Esophagus muscularis mucosa (tissue), 4 donors: ENCODE results near the gene ZNF467. TPM values are rescaled to one million over a fixed set of nuclear protein-coding genes. Genes with fewer than 3 reads are reported as not detected.

Experiments
- DNase-seq: peaks from one replicate; pipeline ENCODE4 v3.0.0-alpha.2; 2017; ENCODE audit errors: extremely low spot score
- H3K27ac ChIP-seq, 4 donors: fragments of 200-600 bp; sonication (generic); replicated peaks in 1 of 4; 1 replicate in 3 of 4; 2 replicates in 1 of 4; pipeline ENCODE4 v1.5.1; 2016 to 2019; ENCODE audit warnings: mild to moderate bottlenecking in 1 of 4
- H3K27me3 ChIP-seq, 4 donors: fragments of 200-600 bp; sonication (generic); one replicate each; pipeline versions ENCODE4 v1.5.1 to v1.6.0; 2016 to 2019
- H3K36me3 ChIP-seq, 4 donors: fragments of 200-600 bp; sonication (generic); one replicate each; pipeline ENCODE4 v1.5.1; 2016 to 2019
- H3K4me1 ChIP-seq, 4 donors: fragments of 200-600 bp; sonication (generic); one replicate each; pipeline ENCODE4 v1.5.1; 2016 to 2019
- H3K4me3 ChIP-seq, 4 donors: fragments of 200-600 bp; sonication (generic); 1 replicate in 2 of 4; 2 replicates in 2 of 4; pipeline ENCODE4 v1.5.1; 2016 to 2019; ENCODE audit warnings: mild to moderate bottlenecking in 4 of 4, moderate library complexity in 1 of 4
- H3K9me3 ChIP-seq, 4 donors: fragments of 200-600 bp; sonication (generic); 1 replicate in 3 of 4; 2 replicates in 1 of 4; pipeline ENCODE4 v1.5.1; 2016 to 2019
- EP300 ChIP-seq: sonication (generic); formaldehyde crosslinking; IDR thresholded peaks from one replicate; pipeline ENCODE4 v1.6.1; 2017; ENCODE audit warnings: antibody characterized with exemption
- POLR2A ChIP-seq: fragments of 450-650 bp; IDR thresholded peaks from one replicate; pipeline ENCODE4 v1.6.1; 2017; ENCODE audit warnings: antibody characterized with exemption, moderate library complexity, mild to moderate bottlenecking, low read depth
- POLR2AphosphoS5 ChIP-seq, 2 donors: sonication (generic); formaldehyde crosslinking; IDR thresholded peaks; one replicate each; pipeline ENCODE4 v1.6.1; 2017; ENCODE audit warnings: antibody characterized with exemption in 2 of 2
- WGBS: methylation state at CpG from one replicate; pipeline ENCODE4 v1.1.5; 2018; 5-methylcytosine and 5-hydroxymethylcytosine counted together
- intact Hi-C: fragments of 100-400 bp; cut with DNase I; formaldehyde crosslinking; loops from one replicate; pipeline ENCODE4 v1.15.1; 2023
- total RNA-seq, 4 donors: library from RNA; depleted of rRNA; stranded (reverse); fragments of >200 nt; gene quantifications; one replicate each; pipeline versions ENCODE4 v1.1.0 to v1.2.1, GENCODE V29; 2016
- TF ChIP-seq, protein P1 (sequence below), 3 experiments: fragments of 200-600 bp in 2 of 3; fragments of 450-650 bp in 1 of 3; sonication (generic) in 2 of 3; IDR thresholded peaks; one replicate each; pipeline ENCODE4 v1.5.1; 2017 to 2019; ENCODE audit warnings: antibody characterized with exemption in 3 of 3, mild to moderate bottlenecking in 2 of 3, moderate library complexity in 1 of 3

Gene ZNF467
- total RNA-seq, 4 donors from 2014 or later, result 10.3 to 12.4 (median 11.0) TPM

- no peak for DNase-seq
Observed at GRCh38 chr7:149714910-149715471, 58.4 kb downstream of the ZNF467 start.

More at GRCh38 chr7:149714910-149715471, 58.4 kb downstream of the ZNF467 start:
- H3K27ac ChIP-seq, result peak overlapping the region; percentile 81 to 87 (median 82)
- H3K9me3 ChIP-seq, result peaks cover 5 to 17% (median 14%) of the 10 kb centered on the region in 4 donors
- TF ChIP-seq, protein P1, sequence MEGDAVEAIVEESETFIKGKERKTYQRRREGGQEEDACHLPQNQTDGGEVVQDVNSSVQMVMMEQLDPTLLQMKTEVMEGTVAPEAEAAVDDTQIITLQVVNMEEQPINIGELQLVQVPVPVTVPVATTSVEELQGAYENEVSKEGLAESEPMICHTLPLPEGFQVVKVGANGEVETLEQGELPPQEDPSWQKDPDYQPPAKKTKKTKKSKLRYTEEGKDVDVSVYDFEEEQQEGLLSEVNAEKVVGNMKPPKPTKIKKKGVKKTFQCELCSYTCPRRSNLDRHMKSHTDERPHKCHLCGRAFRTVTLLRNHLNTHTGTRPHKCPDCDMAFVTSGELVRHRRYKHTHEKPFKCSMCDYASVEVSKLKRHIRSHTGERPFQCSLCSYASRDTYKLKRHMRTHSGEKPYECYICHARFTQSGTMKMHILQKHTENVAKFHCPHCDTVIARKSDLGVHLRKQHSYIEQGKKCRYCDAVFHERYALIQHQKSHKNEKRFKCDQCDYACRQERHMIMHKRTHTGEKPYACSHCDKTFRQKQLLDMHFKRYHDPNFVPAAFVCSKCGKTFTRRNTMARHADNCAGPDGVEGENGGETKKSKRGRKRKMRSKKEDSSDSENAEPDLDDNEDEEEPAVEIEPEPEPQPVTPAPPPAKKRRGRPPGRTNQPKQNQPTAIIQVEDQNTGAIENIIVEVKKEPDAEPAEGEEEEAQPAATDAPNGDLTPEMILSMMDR (IDR thresholded peaks at IDR 0.05), result no peak
- TF ChIP-seq POLR2AphosphoS5 (IDR thresholded peaks at IDR 0.05) (no peak), EP300 (no peak), POLR2A (no peak)
- peaks cover 29 to 55% (median 40%) of the 10 kb centered on the region in 4 donors for H3K4me1 ChIP-seq
- peaks cover 0 to 12% (median 3%) of the 10 kb centered on the region in 4 donors for H3K36me3 ChIP-seq
- 8% methylated on average over 5 of the region's 48 CpGs for WGBS
- no peaks in the 10 kb centered on the region for H3K27me3 ChIP-seq
- intact Hi-C loops, result loop anchor here (5.0 kb wide), 1 partner anchor 122 kb away; the partner anchor contains the start of gene ZNF862
- peak overlapping the region; percentile 72 to 85 (median 77) for H3K4me3 ChIP-seq

Other genes with a start within 250 kb of the ZNF467 start
- gene ZNF862, start 64.8 kb upstream of the ZNF467 start, total RNA-seq, result 10 to 100 TPM in 3 of 4 donors, 1 to 10 TPM in 1; 9.1 to 17.1 (median 13.3) TPM
- gene ATP6V0E2, start 100.4 kb upstream of the ZNF467 start, total RNA-seq, result 10 to 100 TPM; 17.9 to 55.1 (median 32.7) TPM